Neural cell (in vitro differentiated cells): Measurements from ENCODE around the gene HFM1. TPM values are rescaled to one million over a fixed set of nuclear protein-coding genes. Genes with fewer than 3 reads are reported as not detected.

Source experiments
- H2AFZ ChIP-seq: fragments of 200-600, 300-800 bp; sonication (generic), shearing (Covaris generic); 2 replicates; pipeline ENCODE4 v1.6.0; 2014; ENCODE audit warnings: low read depth, mild to moderate bottlenecking, antibody characterized with exemption, low read length, moderate library complexity
- H3F3A ChIP-seq: fragments of 200-600 bp; shearing (Covaris generic); 2 replicates; pipeline ENCODE4 v1.6.1; 2016; ENCODE audit warnings: mild to moderate bottlenecking, moderate library complexity, mixed read lengths, antibody characterized with exemption, low read length; ENCODE audit not compliant: insufficient read depth, poor library complexity, severe bottlenecking
- H3K27ac ChIP-seq: fragments of 200-600, 300-800 bp; sonication (generic), shearing (Covaris generic); 2 replicates; pipeline ENCODE4 v1.5.1; 2014; ENCODE audit warnings: mild to moderate bottlenecking, low read length, moderate library complexity
- H3K27me3 ChIP-seq: fragments of 300-800, 200-600 bp; sonication (generic), shearing (Covaris generic); 2 replicates; pipeline ENCODE4 v1.6.0; 2014; ENCODE audit warnings: mild to moderate bottlenecking, low read depth, low read length, moderate library complexity; ENCODE audit not compliant: insufficient read depth
- H3K36me3 ChIP-seq: fragments of 300-800, 200-600 bp; sonication (generic), shearing (Covaris generic); 2 replicates; pipeline ENCODE4 v1.5.1; 2014; ENCODE audit warnings: mild to moderate bottlenecking, antibody characterized with exemption, low read length, moderate library complexity; ENCODE audit not compliant: insufficient read depth
- H3K4me2 ChIP-seq: fragments of 300-800, 200-600 bp; sonication (generic), shearing (Covaris generic); 2 replicates; pipeline ENCODE4 v1.6.0; 2014; ENCODE audit warnings: mild to moderate bottlenecking, low read length
- H3K4me3 ChIP-seq: fragments of 300-800, 200-600 bp; sonication (generic), shearing (Covaris generic); 2 replicates; pipeline ENCODE4 v1.5.1; 2014; ENCODE audit warnings: mild to moderate bottlenecking, low read length, moderate library complexity
- H3K79me2 ChIP-seq: fragments of 200-600 bp; shearing (Covaris generic); replicated peaks from 2 replicates; pipeline ENCODE4 v1.6.0; 2014; ENCODE audit warnings: mild to moderate bottlenecking, low read length, moderate library complexity; ENCODE audit not compliant: insufficient read depth
- H3K9ac ChIP-seq: fragments of 300-800, 200-600 bp; sonication (generic), shearing (Covaris generic); 2 replicates; pipeline ENCODE4 v1.6.1; 2016; ENCODE audit warnings: mild to moderate bottlenecking, low read length, mixed read lengths
- H3K9me2 ChIP-seq: fragments of 200-600 bp; shearing (Covaris generic); 2 replicates; pipeline ENCODE4 v1.6.1; 2016; ENCODE audit warnings: mild to moderate bottlenecking, low read length, mixed read lengths; ENCODE audit not compliant: insufficient read depth
- H3K9me3 ChIP-seq: fragments of 200-600, 300-800 bp; sonication (generic), shearing (Covaris generic); 2 replicates; pipeline ENCODE4 v1.6.1; 2016; ENCODE audit warnings: mild to moderate bottlenecking, mixed run types, low read length, moderate library complexity, mixed read lengths
- H4K20me1 ChIP-seq: fragments of 200-600 bp; shearing (Covaris generic); 2 replicates; pipeline ENCODE4 v1.6.1; 2016; ENCODE audit warnings: mild to moderate bottlenecking, mixed run types; ENCODE audit not compliant: insufficient read depth
- CTCF ChIP-seq: fragments of 450-650 bp; IDR thresholded peaks from 2 replicates; pipeline ENCODE4 v1.5.1; 2014; ENCODE audit warnings: antibody characterized with exemption, mild to moderate bottlenecking, moderate library complexity; ENCODE audit not compliant: poor library complexity, severe bottlenecking
- EP300 ChIP-seq: fragments of 450-650 bp; conservative IDR thresholded peaks from 2 replicates; pipeline ENCODE4 v1.6.1; 2014; ENCODE audit warnings: antibody characterized with exemption, mild to moderate bottlenecking, moderate library complexity; ENCODE audit not compliant: poor library complexity, severe bottlenecking
- EZH2 ChIP-seq: fragments of 200-600, 300-800 bp; shearing (Covaris generic), sonication (generic); IDR thresholded peaks from 2 replicates; pipeline ENCODE4 v1.6.1; 2014; ENCODE audit warnings: antibody characterized with exemption, low read length, borderline replicate concordance, mild to moderate bottlenecking; ENCODE audit not compliant: insufficient read depth, poor library complexity, severe bottlenecking
- MXI1 ChIP-seq: fragments of 450-650 bp; conservative IDR thresholded peaks from 2 replicates; pipeline ENCODE4 v1.6.1; 2014; ENCODE audit warnings: antibody characterized with exemption, mild to moderate bottlenecking; ENCODE audit not compliant: poor library complexity, severe bottlenecking
- POLR2AphosphoS5 ChIP-seq: IDR thresholded peaks from 2 replicates; pipeline ENCODE4 v1.6.1; 2012
- RAD21 ChIP-seq: fragments of 450-650 bp; conservative IDR thresholded peaks from 2 replicates; pipeline ENCODE4 v1.6.1; 2014; ENCODE audit warnings: antibody characterized with exemption, mild to moderate bottlenecking, moderate library complexity
- REST ChIP-seq: IDR thresholded peaks from 2 replicates; pipeline ENCODE4 v1.6.1; 2012; ENCODE audit warnings: borderline replicate concordance
- SMC3 ChIP-seq: fragments of 450-650 bp; conservative IDR thresholded peaks from 2 replicates; pipeline ENCODE4 v1.6.1; 2014; ENCODE audit warnings: antibody characterized with exemption, mild to moderate bottlenecking, moderate library complexity; ENCODE audit not compliant: poor library complexity
- TAF1 ChIP-seq: IDR thresholded peaks from 2 replicates; pipeline ENCODE4 v1.6.1; 2012; ENCODE audit warnings: low read depth
- polyA plus RNA-seq: library from polyadenylated mRNA; depleted of rRNA; stranded (reverse); fragments of >200 nt; gene quantifications from 2 replicates; pipeline ENCODE4 v1.2.3, GENCODE V29; 2014

Gene HFM1
- polyA plus RNA-seq, 1 donor from 2014 or later: 30.5 TPM

GRCh38 chr1:91398291-91398690 lies 6.3 kb downstream of the HFM1 start:
- no peaks in the 10 kb centered on the region for H3K36me3 ChIP-seq
- no peak overlapping the region for H3K4me2 ChIP-seq
- H2AFZ ChIP-seq: no peak overlapping the region
- no peaks in the 10 kb centered on the region for H3K79me2 ChIP-seq
- no peaks in the 10 kb centered on the region for H3K27me3 ChIP-seq
- H3K27ac ChIP-seq: no peak overlapping the region
- H3K9ac ChIP-seq: no peak overlapping the region
- H4K20me1 ChIP-seq: no peaks in the 10 kb centered on the region
- no peaks in the 10 kb centered on the region for H3F3A ChIP-seq
- no peak overlapping the region for H3K4me3 ChIP-seq
- no peak for TF ChIP-seq REST
- no peak for TF ChIP-seq EZH2
- no peak for TF ChIP-seq CTCF
- no peak for TF ChIP-seq SMC3
- TF ChIP-seq EP300: no peak
- no peak for TF ChIP-seq POLR2AphosphoS5
- no peak for TF ChIP-seq RAD21
- no peak for TF ChIP-seq TAF1
- no peak for TF ChIP-seq MXI1
- no peaks in the 10 kb centered on the region for H3K9me3 ChIP-seq
- H3K9me2 ChIP-seq: no peaks in the 10 kb centered on the region

- Histone ChIP-seq H3K4me3 (no peak overlapping the region), H3K27ac (no peak overlapping the region), H3K9me2 (no peaks in the 10 kb centered on the region), H3K79me2 (no peaks in the 10 kb centered on the region), H3K36me3 (no peaks in the 10 kb centered on the region), H3F3A (no peaks in the 10 kb centered on the region), H3K9ac (no peak overlapping the region), H3K9me3 (no peaks in the 10 kb centered on the region), H3K4me2 (no peak overlapping the region), H3K27me3 (no peaks in the 10 kb centered on the region), H4K20me1 (no peaks in the 10 kb centered on the region), H2AFZ (no peak overlapping the region)
- TF ChIP-seq EZH2 (no peak), EP300 (no peak), RAD21 (no peak), REST (no peak), MXI1 (no peak), CTCF (no peak), SMC3 (no peak), TAF1 (no peak), POLR2AphosphoS5 (no peak)
These were observed 7.0 kb downstream of the HFM1 start for GRCh38 chr1:91397605-91398004.
